Measurements from ENCODE around the gene DCANP1. TPM values are rescaled to one million over a fixed set of nuclear protein-coding genes. Genes with fewer than 3 reads are reported as not detected.

The DCANP1 gene
- total RNA-seq, 3 donors from 2014 or later (not counting 1 experiment from before 2014, with no cell fraction given), result 0.07 TPM; not detected in 2

DNA sequence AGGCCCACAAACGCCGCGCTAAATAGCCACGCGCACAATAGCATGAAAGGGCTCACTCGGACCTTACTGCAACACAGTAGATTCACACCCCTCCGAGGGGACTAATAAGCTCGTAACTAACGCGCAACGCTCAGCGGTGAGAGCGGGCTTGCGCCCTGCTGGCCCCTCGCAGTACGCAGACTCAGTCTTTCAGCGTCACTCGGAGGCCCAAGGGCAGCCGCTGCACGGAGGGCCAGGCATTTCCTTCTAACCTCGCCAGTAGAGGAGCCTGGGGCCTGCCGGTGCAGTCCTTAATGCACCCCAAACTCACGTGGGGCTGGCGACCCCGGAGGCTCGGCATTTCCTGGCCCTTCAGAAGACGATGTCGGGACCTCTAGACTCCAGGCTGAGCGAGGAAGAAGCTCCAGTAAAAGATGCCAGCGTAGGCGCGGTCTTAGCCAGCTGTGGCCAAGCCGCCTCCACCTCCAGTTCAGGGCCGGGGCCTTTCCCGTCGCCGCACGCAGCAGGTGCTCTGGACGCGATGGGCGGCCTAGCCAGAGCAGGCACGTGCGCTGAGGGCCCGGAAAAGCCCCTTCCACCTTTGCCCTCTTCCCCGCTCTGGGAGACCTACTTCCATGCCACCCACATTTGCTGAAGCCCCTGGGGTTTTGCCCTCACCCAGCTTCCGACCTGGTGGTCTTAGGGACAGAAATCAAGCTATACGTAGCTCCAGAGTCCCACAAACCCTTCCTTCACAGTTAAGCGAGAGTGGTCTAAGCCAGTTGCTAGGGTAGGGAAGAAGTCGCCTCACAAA, 43.3 kb upstream of the DCANP1 start:
- no peak overlapping the region for H3K27ac ChIP-seq (ENCODE audit: low read length)
- no peaks in the 10 kb centered on the region for H3K4me1 ChIP-seq (ENCODE audit: control insufficient read depth, insufficient read depth, low read length)
- no peaks in the 10 kb centered on the region for H3K36me3 ChIP-seq (ENCODE audit: control insufficient read depth, insufficient read depth, low read length)
- no peak overlapping the region for H3K4me3 ChIP-seq (ENCODE audit: low read length)
- WGBS (ENCODE audit: insufficient coverage), result 8% methylated on average over 49 of the region's 49 CpGs
- intact Hi-C loops (cut with micrococcal nuclease), result no loop called here
- TF ChIP-seq, protein P1, sequence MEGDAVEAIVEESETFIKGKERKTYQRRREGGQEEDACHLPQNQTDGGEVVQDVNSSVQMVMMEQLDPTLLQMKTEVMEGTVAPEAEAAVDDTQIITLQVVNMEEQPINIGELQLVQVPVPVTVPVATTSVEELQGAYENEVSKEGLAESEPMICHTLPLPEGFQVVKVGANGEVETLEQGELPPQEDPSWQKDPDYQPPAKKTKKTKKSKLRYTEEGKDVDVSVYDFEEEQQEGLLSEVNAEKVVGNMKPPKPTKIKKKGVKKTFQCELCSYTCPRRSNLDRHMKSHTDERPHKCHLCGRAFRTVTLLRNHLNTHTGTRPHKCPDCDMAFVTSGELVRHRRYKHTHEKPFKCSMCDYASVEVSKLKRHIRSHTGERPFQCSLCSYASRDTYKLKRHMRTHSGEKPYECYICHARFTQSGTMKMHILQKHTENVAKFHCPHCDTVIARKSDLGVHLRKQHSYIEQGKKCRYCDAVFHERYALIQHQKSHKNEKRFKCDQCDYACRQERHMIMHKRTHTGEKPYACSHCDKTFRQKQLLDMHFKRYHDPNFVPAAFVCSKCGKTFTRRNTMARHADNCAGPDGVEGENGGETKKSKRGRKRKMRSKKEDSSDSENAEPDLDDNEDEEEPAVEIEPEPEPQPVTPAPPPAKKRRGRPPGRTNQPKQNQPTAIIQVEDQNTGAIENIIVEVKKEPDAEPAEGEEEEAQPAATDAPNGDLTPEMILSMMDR (IDR thresholded peaks at IDR 0.05), result no peak
- H3K27me3 ChIP-seq (ENCODE audit: control insufficient read depth, insufficient read depth, low read length), result peaks cover 27% of the 10 kb centered on the region
- Mint-ChIP-seq H3K36me3 (no peaks in the 10 kb centered on the region), H3K27me3 (ENCODE audit: low read depth in 2 of 2) (peaks cover 59 to 66% of the 10 kb centered on the region in 2 donors), H3K4me1 (peaks cover 0 to 5% of the 10 kb centered on the region in 2 donors), H3K4me3 (no peak overlapping the region), H3K27ac (no peak overlapping the region), H3K9me3 (no peaks in the 10 kb centered on the region)
- ATAC-seq (no peak), DNase-seq (no peak)
- H3K9me3 ChIP-seq (ENCODE audit: control insufficient read depth, insufficient read depth, low read length), result no peaks in the 10 kb centered on the region

DNA sequence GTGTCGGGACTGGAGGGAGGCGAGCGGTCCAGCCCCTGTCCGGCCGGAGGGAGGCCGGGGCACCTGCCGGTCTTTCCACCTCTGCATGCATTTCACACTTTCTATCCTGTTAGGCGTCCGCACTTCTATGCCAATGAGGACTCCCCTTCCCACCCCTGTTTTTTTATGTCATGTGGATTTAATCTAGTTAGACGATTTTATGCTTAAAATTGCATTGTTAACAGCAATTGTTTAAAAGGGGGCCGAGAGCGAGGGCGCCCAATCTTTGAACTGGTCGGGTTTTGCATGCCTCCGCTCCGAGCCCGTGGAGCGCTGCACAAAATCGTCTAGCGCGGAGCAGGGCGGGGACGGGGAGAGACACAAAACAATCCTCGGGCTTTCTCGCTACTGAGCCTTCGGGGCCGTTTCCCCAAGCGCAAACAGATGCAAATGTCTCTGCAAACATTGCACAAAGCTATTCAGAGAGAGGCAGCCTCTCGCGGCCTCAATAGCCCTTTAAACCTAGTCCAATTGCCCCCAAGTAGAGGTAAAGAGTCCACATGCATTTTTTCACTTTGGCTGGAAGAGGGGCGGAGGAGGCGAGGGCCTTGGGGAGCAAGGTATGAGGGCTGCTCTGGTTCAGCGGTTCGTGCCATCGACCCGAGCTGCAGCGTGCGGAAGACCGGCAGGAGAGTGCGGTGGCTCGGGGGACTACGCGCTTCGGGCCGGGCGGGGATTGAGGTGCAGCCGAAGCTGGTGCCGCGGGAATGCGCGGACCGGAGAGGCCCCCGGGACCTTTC, 42.5 kb upstream of the DCANP1 start:
- ATAC-seq (no peak), DNase-seq (no peak)
- H3K4me1 Mint-ChIP-seq, result peaks cover 0 to 5% of the 10 kb centered on the region in 2 donors
- H3K36me3 ChIP-seq (ENCODE audit: control insufficient read depth, insufficient read depth, low read length), result no peaks in the 10 kb centered on the region
- H3K27me3 ChIP-seq (ENCODE audit: control insufficient read depth, insufficient read depth, low read length), result peaks cover 27% of the 10 kb centered on the region
- 4% methylated on average over 53 of the region's 53 CpGs for WGBS (ENCODE audit: insufficient coverage)
- TF ChIP-seq, protein P1 (IDR thresholded peaks at IDR 0.05), result no peak
- no peak overlapping the region for H3K27ac Mint-ChIP-seq
- H3K27me3 Mint-ChIP-seq (ENCODE audit: low read depth in 2 of 2), result peaks cover 58 to 66% of the 10 kb centered on the region in 2 donors
- H3K27ac ChIP-seq (ENCODE audit: low read length), result no peak overlapping the region
- H3K4me1 ChIP-seq (ENCODE audit: control insufficient read depth, insufficient read depth, low read length), result no peaks in the 10 kb centered on the region
- no peaks in the 10 kb centered on the region for H3K36me3 Mint-ChIP-seq
- no peaks in the 10 kb centered on the region for H3K9me3 ChIP-seq (ENCODE audit: control insufficient read depth, insufficient read depth, low read length)
- no peak overlapping the region for H3K4me3 ChIP-seq (ENCODE audit: low read length)
- no peaks in the 10 kb centered on the region for H3K9me3 Mint-ChIP-seq
- intact Hi-C loops (cut with micrococcal nuclease), result no loop called here
- no peak overlapping the region for H3K4me3 Mint-ChIP-seq

DNA sequence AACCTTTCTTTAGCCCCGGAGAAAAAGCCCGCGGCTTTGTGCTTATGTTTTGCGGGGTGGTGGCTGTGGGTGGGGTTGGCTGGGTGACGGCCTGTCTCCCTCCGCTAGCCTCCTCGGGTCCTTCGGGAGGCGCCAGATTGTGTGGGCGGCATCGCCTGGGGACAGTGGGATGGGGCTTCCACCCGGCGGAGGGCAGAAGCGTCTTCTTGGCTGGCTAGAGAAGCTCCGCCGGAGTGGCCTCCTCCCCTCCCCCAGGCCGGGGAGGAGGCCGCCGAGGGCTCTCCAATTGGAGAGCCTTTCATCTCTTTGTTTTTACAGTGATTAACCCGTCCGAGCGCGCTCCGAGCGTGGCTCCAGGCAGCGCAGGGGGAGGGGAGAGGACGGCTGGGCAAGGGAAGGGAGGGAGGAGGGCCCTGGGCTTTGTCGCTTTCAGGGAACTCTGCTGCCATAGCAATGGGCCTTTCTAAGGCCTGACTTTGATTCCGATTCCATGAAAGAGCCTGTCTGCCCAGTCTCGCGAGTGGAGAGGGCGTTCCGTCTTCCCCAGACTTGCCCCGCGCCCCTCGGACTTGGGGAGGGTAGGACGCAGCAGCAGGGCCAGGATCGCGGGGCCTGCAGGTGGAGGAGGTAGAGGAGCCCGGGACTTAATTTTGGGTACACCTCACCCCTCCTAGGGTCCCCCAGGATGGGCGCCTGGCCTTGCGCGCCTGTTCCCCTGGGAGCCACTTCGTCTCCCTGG, 41.7 kb upstream of the DCANP1 start:
- TF ChIP-seq, protein P1 (IDR thresholded peaks at IDR 0.05), result no peak

More for the DNA sequence above, 41.7 kb upstream of the DCANP1 start:
- no peak for DNase-seq
- H3K27ac ChIP-seq (ENCODE audit: low read length), result no peak overlapping the region
- 5% methylated on average over 44 of the region's 44 CpGs for WGBS (ENCODE audit: insufficient coverage)
- ATAC-seq, result no peak
- no peak overlapping the region for H3K4me3 ChIP-seq (ENCODE audit: low read length)
- H3K36me3 Mint-ChIP-seq, result no peaks in the 10 kb centered on the region
- intact Hi-C loops (cut with micrococcal nuclease), result no loop called here
- no peaks in the 10 kb centered on the region for H3K9me3 Mint-ChIP-seq
- H3K27me3 ChIP-seq (ENCODE audit: control insufficient read depth, insufficient read depth, low read length), result peaks cover 27% of the 10 kb centered on the region
- H3K4me3 Mint-ChIP-seq, result no peak overlapping the region
- peaks cover 52 to 59% of the 10 kb centered on the region in 2 donors for H3K27me3 Mint-ChIP-seq (ENCODE audit: low read depth in 2 of 2)
- H3K4me1 ChIP-seq (ENCODE audit: control insufficient read depth, insufficient read depth, low read length), result no peaks in the 10 kb centered on the region
- no peaks in the 10 kb centered on the region for H3K36me3 ChIP-seq (ENCODE audit: control insufficient read depth, insufficient read depth, low read length)
- H3K4me1 Mint-ChIP-seq, result peaks cover 0 to 5% of the 10 kb centered on the region in 2 donors
- H3K27ac Mint-ChIP-seq, result no peak overlapping the region
- H3K9me3 ChIP-seq (ENCODE audit: control insufficient read depth, insufficient read depth, low read length), result no peaks in the 10 kb centered on the region

Measured in natural killer cell (primary cell).